Omental fat pad (tissue), 4 donors: ENCODE measurements around the gene GAA. TPM values are rescaled to one million over a fixed set of nuclear protein-coding genes. Genes with fewer than 3 reads are reported as not detected.

Source experiments
- ATAC-seq: fragments of 150-250 bp; one replicate; pipeline ENCODE4 v1.9.1; 2016; ENCODE audit warnings: mild to moderate bottlenecking, moderate library complexity; ENCODE audit not compliant: low FRiP score
- DNase-seq: peaks from one replicate; pipeline ENCODE4 v3.0.0-alpha.2; 2019; ENCODE audit warnings: low spot score
- CTCF ChIP-seq, 3 donors: fragments of 450-650 bp; IDR thresholded peaks; one replicate each; pipeline ENCODE4 v1.5.1; 2016 to 2017; ENCODE audit warnings: antibody characterized with exemption in 3 of 3, mild to moderate bottlenecking in 3 of 3, moderate library complexity in 2 of 3
- total RNA-seq, 4 donors: library from RNA; depleted of rRNA; stranded (reverse); fragments of >200 nt; gene quantifications; one replicate each; pipeline ENCODE4 v1.1.0, GENCODE V29; 2016

The GAA gene
- total RNA-seq, 4 donors from 2014 or later, result 52.8 to 83.0 (median 64.8) TPM

- no peak for TF ChIP-seq CTCF (IDR thresholded peaks at IDR 0.05)
- ATAC-seq (no peak), DNase-seq (no peak)
Measured at GRCh38 chr17:80142929-80143328, 41.5 kb downstream of the GAA start.

- ATAC-seq (no peak), DNase-seq (no peak)
- no peak for TF ChIP-seq CTCF (IDR thresholded peaks at IDR 0.05)
Measured at GRCh38 chr17:80145076-80146075, 44.0 kb downstream of the GAA start.

- DNase-seq, result no peak
- no peak for TF ChIP-seq CTCF (IDR thresholded peaks at IDR 0.05)
- no peak for ATAC-seq
Measured at GRCh38 chr17:80146121-80147034, 45.0 kb downstream of the GAA start.

- DNase-seq, result peak; percentile 95
- peak; percentile 95 for ATAC-seq
- no peak for TF ChIP-seq CTCF (IDR thresholded peaks at IDR 0.05)
Measured at GRCh38 chr17:80147035-80147822, 45.8 kb downstream of the GAA start, which contains the start of gene EIF4A3. Gene EIF4A3, minus strand, starts transcription at chr17:80147128. Its CDS starts 167 bp downstream, at chr17:80146961.

GRCh38 chr17:80151333-80151732, 50.0 kb downstream of the GAA start:
- TF ChIP-seq CTCF (IDR thresholded peaks at IDR 0.05), result no peak
- ATAC-seq (no peak), DNase-seq (no peak)

GRCh38 chr17:80152081-80152702, 50.8 kb downstream of the GAA start:
- ATAC-seq (no peak), DNase-seq (no peak)
- no peak for TF ChIP-seq CTCF (IDR thresholded peaks at IDR 0.05)
